ENCODE data around the gene PPP1R7.
"Not testable (repeated sequence)": the region's sequence is repeated elsewhere in the genome, so short reads cannot be mapped to it uniquely, and the experiment has no call there.

PPP1R7 gene

DNA sequence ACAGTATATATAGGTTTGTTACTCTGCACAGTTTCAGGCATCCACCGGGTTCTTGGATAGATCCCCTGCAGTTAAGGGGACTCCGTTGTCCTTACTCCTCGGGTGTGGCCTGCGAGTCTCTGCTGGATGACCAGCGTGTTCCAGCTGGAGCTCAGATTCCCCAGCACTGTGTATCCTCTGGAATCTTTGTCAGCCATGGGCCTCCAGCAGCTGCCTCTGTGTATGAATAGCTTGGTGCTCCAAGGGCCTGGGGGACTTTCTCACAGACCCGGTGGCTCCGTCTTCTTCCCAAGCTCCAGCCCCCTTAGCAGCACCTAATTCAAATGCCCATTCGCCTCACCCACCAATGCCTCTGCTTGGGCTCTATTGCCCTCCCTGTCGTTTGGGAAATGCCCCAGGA is 44.5 kb downstream of the PPP1R7 start:
- DNase-seq (ENCODE audit: low spot score) = no peak
- POLR2A ChIA-PET (ENCODE audit: low non-redundant PET) = no interaction called here
- no peak overlapping the region for H3K27ac ChIP-seq
- TF ChIP-seq, protein P1, sequence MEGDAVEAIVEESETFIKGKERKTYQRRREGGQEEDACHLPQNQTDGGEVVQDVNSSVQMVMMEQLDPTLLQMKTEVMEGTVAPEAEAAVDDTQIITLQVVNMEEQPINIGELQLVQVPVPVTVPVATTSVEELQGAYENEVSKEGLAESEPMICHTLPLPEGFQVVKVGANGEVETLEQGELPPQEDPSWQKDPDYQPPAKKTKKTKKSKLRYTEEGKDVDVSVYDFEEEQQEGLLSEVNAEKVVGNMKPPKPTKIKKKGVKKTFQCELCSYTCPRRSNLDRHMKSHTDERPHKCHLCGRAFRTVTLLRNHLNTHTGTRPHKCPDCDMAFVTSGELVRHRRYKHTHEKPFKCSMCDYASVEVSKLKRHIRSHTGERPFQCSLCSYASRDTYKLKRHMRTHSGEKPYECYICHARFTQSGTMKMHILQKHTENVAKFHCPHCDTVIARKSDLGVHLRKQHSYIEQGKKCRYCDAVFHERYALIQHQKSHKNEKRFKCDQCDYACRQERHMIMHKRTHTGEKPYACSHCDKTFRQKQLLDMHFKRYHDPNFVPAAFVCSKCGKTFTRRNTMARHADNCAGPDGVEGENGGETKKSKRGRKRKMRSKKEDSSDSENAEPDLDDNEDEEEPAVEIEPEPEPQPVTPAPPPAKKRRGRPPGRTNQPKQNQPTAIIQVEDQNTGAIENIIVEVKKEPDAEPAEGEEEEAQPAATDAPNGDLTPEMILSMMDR (conservative IDR thresholded peaks at IDR 0.05; ENCODE audit: low read depth) = no peak
- CTCF ChIA-PET = no interaction called here

DNA sequence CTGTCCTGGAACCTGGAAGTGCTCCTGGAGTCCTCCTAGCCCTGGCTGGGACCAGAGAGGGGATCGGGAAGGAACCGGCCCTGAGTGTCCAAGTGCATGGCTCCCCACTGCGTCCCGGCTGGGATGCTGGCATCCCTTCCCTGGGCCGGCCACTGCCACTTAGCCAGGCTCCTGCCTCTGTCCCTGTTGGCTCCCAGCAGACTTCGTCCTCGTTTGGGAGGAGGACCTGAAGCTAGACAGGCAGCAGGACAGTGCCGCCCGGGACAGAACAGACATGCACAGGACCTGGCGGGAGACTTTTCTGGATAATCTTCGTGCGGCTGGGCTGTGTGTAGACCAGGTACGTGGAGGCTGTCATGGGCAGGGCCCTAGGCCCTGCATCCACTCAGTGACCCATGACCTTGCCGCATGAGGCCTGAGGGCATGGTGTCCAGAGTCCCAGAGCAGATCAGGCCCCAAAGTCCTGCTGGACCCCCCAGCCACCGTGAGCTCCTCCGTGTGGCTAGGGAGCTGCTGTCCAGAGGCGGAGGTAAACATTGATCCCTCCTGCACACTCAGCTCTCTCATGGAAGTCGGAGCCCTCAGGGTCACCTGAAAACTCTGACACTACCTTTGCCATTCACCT is 45.4 kb downstream of the PPP1R7 start:
- ChIA-PET POLR2A (ENCODE audit: low non-redundant PET) (no interaction called here), CTCF (no interaction called here)
- H3K27ac ChIP-seq = no peak overlapping the region
- DNase-seq (ENCODE audit: low spot score) = no peak
- TF ChIP-seq, protein P1 (conservative IDR thresholded peaks at IDR 0.05; ENCODE audit: low read depth) = no peak

DNA sequence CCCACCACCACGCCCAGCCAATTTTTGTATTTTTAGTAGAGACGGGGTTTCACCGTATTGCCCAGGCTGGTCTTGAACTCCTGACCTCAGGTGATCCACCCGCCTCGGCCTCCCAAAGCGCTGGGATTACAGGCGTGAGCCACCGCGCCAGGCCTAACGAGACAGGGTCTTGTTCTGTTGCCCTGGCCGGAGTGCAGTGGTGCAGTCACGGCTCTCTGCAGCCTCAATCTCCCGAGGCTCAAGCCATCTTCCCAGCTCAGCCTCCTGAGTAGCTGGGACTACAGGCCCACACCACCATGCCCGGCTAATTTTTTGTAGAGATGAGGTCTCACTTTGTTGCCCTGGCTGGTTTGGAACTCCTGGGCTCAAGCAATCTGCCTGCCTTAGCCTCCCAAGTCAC is 47.0 kb downstream of the PPP1R7 start:
- CTCF ChIA-PET = interaction anchor here (0.6 kb wide), 1 partner anchor 358 kb away, joined by 5 read pairs; no protein-coding TSS in a partner anchor
- H3K27ac ChIP-seq; DNase-seq (ENCODE audit: low spot score); POLR2A ChIA-PET (ENCODE audit: low non-redundant PET): not testable (repeated sequence)

DNA sequence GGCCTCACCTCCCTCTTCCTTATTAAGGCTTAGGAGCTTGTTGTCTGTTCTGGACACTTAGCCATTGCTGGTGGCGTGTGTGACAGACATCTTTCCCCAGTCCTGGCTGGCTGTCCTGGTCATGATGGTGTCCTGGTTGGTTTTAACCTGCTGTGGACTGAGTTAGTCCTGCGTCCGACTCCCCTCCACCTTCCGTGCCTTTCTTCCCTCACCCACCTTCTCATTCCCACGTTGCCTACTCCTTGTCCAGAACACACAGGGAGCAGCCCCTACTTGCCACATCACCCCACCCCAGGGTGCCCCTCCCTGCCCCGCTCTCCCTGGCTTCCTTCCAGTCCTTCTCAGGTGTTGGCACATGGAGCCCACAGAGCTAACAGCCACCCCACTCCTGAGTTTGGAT is 47.7 kb downstream of the PPP1R7 start:
- CTCF ChIA-PET = no interaction called here

DNA sequence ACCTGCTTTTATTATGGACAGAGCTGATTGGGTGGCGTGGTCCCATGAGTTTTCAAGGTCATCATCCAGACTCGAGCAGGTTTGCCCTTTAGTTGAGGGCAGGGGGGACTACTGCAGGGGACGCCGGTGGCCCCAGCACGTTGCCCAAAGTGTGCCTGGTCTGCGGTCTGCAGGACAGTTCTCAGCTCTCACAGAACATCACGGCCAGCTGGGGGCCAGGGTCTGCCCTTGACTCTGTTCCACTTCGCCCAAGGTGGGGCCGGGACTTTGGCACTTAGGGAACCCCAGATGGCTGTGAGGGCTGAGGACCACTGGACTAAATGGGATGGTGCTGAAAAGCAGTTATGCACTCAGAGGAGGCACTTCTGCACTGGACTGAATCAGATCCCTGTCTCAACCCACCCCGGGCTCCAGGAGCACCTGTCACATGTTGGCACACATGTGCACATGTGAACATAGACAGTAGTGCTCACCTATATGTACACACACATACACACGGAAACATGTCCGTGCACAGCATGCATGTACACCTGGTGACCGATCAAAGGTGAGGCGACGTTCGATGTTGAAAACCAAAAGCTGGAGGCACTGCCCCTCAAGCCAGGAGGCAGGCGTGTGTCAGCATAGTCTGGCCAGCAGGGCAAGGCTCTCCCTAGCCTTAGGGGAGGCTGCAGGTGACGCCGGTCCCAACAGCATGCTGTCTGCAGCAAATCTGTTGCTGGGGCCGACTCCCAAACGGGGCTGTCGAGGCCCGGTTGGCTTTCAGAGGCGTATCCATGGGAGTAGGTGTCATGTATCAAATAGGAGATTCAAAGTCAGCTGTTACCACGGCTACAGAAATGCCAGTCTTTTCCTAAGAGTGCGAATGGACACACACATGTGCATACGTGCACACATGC is 48.4 kb downstream of the PPP1R7 start:
- ChIA-PET CTCF (interaction anchor here (0.6 kb wide), 1 partner anchor 10 kb away, joined by 3 read pairs; no protein-coding TSS in a partner anchor), POLR2A (ENCODE audit: low non-redundant PET) (no interaction called here)
- no peak overlapping the region for H3K27ac ChIP-seq
- no peak for DNase-seq (ENCODE audit: low spot score)
- TF ChIP-seq, protein P1 (conservative IDR thresholded peaks at IDR 0.05; ENCODE audit: low read depth) = no peak

More for the DNA sequence above, 47.7 kb downstream of the PPP1R7 start:
- H3K27ac ChIP-seq = no peak overlapping the region
- TF ChIP-seq, protein P1 (conservative IDR thresholded peaks at IDR 0.05; ENCODE audit: low read depth) = no peak
- POLR2A ChIA-PET (ENCODE audit: low non-redundant PET) = no interaction called here
- no peak for DNase-seq (ENCODE audit: low spot score)

DNA sequence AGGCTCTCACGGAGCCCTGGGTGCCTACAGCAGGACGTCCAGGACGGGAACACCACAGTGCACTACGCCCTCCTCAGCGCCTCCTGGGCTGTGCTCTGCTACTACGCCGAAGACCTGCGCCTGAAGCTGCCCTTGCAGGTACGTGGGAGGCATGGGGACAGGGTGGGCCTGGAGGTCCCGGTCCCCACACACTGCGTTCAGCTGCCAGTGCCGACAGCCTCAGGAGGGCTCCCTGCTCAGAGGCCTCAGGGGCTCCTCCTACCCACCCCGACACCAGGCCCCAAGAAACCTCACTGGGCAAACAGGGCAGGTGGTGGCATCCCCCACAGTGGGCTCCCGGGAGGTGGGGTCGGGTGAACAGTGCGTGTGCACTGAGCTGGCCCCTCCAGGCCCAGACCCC is 49.0 kb downstream of the PPP1R7 start:
- ChIA-PET POLR2A (ENCODE audit: low non-redundant PET) (no interaction called here), CTCF (interaction anchor here (0.6 kb wide), 1 partner anchor 9 kb away, joined by 3 read pairs; no protein-coding TSS in a partner anchor)

More for the DNA sequence above, 49.0 kb downstream of the PPP1R7 start:
- TF ChIP-seq, protein P1 (conservative IDR thresholded peaks at IDR 0.05; ENCODE audit: low read depth) = no peak
- DNase-seq (ENCODE audit: low spot score) = no peak
- no peak overlapping the region for H3K27ac ChIP-seq
